ENCODE measurements around the gene LCK.

Gene LCK

DNA sequence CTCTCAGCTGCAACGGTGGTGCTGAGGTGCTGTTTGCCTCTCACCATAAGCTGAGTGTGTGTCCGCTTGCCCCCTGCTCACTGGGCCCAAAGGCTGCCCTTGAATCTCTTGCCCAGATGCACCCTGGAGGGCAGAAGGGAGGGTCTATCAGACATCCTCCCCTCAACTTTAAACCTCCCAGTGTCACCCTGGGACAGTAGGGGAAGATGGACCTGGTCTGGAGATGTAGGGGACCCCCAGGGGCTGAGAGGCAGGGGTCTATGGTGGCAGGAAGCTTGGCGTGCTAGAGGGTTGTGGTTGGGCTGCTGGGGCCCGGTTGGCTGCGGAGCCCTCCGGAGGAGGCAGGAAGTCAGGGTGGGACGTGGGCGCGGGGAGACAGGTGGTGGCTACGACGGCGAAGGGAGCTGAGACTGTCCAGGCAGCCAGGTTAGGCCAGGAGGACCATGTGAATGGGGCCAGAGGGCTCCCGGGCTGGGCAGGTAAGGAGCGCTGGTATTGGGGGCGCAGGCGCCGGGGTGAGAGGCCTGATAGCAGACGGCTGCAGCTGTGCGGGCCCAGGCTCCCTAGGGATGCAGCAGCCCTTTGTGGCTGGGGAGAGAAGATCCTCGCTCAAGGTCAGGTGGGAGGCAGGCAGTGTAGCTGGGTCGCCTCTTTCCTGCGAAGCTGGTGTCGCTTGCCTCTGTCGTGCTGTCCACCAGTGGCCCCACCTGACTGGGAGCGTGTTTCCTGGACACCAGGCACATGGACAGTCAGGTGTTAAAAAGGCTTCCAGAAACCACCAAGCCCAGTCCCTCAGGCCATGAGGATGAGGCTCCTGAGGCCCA is at the start of gene LCK:
LCK (plus strand) TSS at position 373 of the 824 bp plus-strand sequence. CDS start 23,065 bp downstream, outside the sequence.
- DNase-seq, result no peak

DNA sequence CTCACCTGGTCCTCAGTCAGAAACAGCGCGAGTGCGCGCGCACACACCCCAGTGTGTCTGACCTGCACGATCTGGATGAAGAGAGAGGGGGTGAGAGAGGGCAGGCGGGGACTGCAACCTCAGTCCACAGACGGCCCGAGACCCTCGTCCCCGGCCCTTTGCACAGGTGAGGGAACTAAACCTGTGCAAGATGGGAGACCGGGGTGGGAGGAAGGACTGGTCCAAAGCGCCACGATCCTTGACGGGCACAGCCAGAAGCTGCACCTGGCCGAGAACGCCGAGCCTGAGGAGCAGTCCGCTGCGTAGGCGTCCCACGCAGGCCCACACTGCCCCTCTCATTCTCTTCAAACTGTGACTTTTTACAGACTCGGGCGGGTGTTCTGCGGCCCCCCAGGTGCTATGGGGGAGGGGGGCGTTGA is 46.1 kb upstream of the LCK start:
- no peak for DNase-seq

DNA sequence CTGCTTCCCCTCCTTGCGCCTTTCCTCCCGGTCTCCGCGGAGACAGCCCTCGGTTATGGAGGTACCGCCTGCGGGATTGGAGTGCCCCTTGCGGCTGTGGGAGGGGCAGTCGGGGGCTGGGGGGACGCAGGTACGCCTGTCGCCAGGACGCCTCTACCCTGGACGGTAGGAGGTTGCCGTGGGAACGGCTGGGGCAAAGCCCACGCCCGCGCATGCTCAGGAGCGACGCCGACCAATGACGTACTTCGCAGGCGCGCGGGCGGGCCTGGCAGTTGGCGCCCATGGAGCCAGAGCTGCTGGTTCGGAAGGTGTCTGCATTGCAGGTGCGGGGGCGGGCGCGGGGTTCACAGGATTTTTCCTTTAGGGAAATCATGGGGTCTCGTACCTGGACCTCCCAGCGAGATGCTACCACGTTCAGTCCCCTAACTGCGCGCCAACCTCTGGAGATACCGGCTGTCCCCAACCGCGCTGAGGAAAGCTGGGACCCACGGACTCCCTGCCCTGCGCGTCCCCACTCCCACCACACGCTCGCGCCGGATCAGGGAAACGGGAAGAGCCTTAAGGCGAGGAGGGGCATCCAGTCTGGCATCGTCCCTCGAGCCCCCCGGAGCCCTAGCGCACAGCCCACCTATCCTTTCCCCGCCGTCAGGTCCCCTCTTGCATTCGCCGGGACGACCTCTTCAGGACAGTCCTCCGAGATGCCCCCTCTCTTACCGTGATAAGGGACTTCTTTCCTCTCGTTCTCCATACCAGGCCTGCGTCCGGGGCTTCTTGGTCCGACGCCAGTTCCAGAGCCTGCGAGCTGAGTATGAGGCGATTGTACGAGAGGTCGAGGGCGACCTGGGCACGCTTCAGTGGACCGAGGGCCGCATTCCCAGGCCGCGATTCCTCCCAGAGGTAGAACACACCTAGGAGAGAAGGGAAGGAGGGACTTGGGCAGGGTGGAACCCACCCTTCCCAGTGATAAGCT is 45.4 kb upstream of the LCK start, which contains the start of gene IQCC:
IQCC (plus strand) TSS at position 271 of the 970 bp plus-strand sequence; CDS start at position 282, 11 bp downstream.
- DNase-seq, result peak; percentile 89 to 92

DNA sequence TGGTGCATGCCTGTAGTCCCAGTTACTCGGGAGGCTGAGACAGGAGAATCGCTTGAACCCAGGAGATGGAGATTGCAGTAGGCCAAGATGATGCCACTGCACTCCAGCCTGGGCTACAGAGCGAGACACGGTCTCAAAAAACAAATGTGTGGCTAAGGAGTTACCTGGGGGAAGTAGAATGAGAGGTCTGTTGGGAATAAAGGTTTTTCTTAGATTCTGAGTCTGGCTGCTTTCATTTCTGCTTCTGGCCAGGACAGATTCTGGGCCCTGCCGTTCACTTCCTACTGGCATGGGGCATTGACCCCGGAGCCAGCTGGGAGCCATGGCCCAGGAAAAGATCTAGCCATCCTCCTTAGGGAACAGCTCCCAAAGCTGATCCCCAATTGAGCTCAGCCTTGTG is 42.6 kb upstream of the LCK start:
- no peak for DNase-seq

GRCh38 chr1:32208891-32209328 is 42.2 kb upstream of the LCK start, which contains the start of gene DCDC2B:
Gene DCDC2B, plus strand, starts transcription at chr1:32209089. Its CDS starts 5 bp downstream, at chr1:32209094.
- no peak for DNase-seq

GRCh38 chr1:32215629-32216480 is 35.2 kb upstream of the LCK start:
- peak; percentile 18 to 50 for DNase-seq

GRCh38 chr1:32216566-32216965 is 34.5 kb upstream of the LCK start:
- no peak for DNase-seq

- no peak for DNase-seq
Measured at GRCh38 chr1:32219022-32219421, 32.0 kb upstream of the LCK start.

- no peak for DNase-seq
Measured at GRCh38 chr1:32220746-32221580, 30.1 kb upstream of the LCK start.

GRCh38 chr1:32221581-32221979 is 29.5 kb upstream of the LCK start:
- DNase-seq, result no peak

- DNase-seq, result peak; percentile 88 to 89
Measured at GRCh38 chr1:32221980-32222755, 28.9 kb upstream of the LCK start, which contains the start of the genes EIF3I and TMEM234. Gene EIF3I, plus strand, starts transcription at chr1:32222407. Its CDS starts 35 bp downstream, at chr1:32222442. Gene TMEM234, minus strand, starts transcription at chr1:32222353. Its CDS starts 31 bp downstream, at chr1:32222322.

- DNase-seq, result no peak
Measured at GRCh38 chr1:32223683-32224082, 27.4 kb upstream of the LCK start.

DNA sequence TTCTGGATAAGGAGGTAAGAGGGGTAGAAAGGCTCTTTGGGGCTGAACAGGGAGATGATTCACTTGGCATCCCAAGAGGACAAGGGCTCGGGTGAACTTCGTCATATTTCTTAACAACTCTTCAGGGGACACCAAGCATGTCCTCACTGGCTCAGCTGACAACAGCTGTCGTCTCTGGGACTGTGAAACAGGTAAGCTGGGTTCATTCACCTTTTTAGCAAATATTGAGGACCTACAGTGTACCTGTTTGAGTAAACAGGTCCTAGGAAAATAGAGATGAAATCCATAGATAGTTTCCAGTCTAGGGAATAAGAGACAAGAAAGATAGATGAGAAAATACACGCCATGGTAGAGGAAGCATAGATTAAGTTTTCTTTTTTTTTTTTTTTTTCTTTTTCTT is 26.8 kb upstream of the LCK start:
- no peak for DNase-seq

DNA sequence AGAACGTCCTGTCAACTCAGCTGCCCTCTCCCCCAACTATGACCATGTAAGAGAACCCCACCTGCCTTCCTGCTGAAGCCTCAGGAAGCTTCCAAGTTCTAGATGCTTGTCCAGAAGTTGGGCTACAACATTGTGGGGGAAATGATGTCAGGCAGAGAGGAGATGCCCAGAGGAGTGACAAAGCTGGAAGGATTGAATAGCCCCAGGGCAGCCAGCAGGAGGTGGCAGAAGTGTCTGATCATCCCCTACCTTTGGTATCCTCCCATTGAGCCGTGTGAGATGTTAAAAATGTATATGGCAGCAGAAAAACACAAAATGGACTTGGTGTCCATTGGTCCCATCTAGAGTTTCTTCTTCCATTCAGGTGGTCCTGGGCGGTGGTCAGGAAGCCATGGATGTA is 22.3 kb upstream of the LCK start:
- DNase-seq, result no peak

GRCh38 chr1:32231843-32232432 is 19.1 kb upstream of the LCK start:
- no peak for DNase-seq

- no peak for DNase-seq
Measured at GRCh38 chr1:32232558-32233304, 18.3 kb upstream of the LCK start.

DNA sequence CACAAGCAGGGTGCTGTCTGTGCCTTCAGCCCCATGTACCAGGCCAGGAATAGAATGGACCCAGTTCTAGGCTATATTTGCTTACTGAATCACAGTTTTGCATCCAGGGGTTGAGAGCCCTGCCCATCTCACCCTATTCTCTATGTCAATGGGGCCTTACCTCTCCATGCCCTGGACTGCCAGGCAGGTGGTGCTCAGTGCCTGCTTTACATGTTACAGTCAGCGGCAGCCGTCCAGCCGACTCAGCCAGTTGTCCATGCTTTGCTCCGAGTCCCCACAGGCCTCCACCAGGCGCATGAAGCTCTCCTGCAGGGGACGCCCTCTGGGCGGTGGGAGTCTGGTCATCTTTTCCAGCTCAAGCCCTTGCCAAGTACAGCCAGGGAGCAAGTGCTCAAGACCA is 16.3 kb upstream of the LCK start:
- DNase-seq, result no peak

DNA sequence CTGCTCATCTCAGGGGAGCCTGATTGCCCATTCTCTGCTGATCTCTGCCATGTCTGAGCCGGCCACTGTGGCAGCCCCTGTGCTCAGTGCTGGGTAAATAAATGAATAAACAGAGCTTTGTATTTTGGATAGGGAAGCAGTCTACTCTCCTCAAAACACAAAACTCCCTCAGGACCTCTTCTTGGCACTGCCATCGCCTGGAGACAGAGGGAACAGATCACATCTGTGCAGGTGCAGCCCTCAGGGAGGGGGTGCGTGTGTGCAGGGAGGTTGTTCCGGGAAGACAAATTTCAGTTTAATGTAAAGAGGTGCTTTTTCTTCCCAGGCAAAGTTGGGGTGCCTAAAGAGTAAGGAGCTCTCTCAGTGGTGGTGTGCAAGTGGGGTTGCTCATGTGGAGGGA is 11.7 kb upstream of the LCK start:
- DNase-seq, result peak in 1 of 2 experiments; percentile 16

DNA sequence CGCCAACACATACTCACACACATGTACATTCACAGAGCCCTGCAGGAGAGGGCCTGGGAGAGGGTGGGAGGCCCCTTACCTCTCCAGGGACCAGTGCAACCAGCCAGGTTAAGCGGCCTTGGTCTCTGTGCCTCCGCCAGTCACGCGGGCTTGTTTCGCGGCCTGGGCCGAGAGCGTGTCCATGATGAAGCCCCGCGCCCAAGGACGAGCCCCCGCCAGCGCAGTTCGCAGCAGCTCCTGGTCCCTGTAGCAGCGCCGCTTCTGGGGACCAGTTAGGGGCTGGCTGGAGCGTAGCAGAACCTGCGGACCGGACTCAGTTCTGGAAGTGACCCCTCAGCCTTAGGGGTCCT is 11.3 kb upstream of the LCK start:
- peak; percentile 44 to 49 for DNase-seq
